ENCODE measurements around the gene ATP5MK. TPM values are rescaled to one million over a fixed set of nuclear protein-coding genes. Genes with fewer than 3 reads are reported as not detected.

The ATP5MK gene
- total RNA-seq, 4 donors from 2014 or later, result 127 to 604 (median 265) TPM

DNA sequence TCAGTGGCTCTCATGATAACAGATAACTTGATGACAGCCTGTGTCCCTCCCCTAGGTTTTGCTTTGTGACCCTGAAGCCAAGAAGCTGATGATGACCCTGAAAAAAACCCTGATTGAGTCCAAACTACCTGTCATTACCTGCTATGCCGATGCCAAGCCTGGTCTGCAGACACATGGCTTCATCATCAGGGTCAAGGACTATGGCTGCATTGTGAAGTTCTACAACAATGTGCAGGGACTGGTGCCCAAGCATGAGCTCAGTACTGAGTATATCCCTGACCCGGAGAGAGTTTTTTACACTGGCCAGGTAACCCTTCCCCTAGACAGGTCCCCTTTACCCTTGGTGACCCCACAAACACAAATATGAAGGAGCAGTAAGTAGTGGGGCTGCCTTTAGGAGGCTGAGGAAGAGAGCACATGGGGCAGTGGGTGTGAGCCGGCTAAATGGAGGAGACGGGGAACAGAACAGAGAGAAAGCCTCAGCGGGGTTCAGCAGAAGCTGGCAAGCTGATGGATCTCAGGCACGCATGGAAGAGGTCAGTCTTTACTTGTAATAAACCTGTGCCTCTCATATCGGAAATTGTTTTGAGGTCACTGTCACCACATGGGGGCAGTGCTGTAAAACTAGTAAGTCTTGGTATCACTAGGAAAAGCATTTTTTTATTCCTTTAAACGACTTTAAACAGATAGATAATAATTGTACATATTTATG lies 20.3 kb upstream of the ATP5MK start:
- Histone ChIP-seq H3K27me3 (no peaks in the 10 kb centered on the region), H3K9me3 (no peaks in the 10 kb centered on the region), H3K4me3 (replicated peaks in 1 of 3) (no peak overlapping the region), H3K4me1 (no peaks in the 10 kb centered on the region), H3K36me3 (peaks cover 86 to 92% of the 10 kb centered on the region in 2 donors), H3K27ac (no peak overlapping the region)
- peak; percentile 64 to 66 for DNase-seq
- intact Hi-C loops (cut with DNase I), result loop anchor here (2.0 to 10.0 kb wide), 2 partner anchors 68 to 268 kb away; no protein-coding TSS in a partner anchor
- no peak for TF ChIP-seq POLR2A (IDR thresholded peaks at IDR 0.05)
- TF ChIP-seq, protein P1, sequence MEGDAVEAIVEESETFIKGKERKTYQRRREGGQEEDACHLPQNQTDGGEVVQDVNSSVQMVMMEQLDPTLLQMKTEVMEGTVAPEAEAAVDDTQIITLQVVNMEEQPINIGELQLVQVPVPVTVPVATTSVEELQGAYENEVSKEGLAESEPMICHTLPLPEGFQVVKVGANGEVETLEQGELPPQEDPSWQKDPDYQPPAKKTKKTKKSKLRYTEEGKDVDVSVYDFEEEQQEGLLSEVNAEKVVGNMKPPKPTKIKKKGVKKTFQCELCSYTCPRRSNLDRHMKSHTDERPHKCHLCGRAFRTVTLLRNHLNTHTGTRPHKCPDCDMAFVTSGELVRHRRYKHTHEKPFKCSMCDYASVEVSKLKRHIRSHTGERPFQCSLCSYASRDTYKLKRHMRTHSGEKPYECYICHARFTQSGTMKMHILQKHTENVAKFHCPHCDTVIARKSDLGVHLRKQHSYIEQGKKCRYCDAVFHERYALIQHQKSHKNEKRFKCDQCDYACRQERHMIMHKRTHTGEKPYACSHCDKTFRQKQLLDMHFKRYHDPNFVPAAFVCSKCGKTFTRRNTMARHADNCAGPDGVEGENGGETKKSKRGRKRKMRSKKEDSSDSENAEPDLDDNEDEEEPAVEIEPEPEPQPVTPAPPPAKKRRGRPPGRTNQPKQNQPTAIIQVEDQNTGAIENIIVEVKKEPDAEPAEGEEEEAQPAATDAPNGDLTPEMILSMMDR (IDR thresholded peaks at IDR 0.05), result peak in 4 of 6 experiments; percentile 45 to 62 (median 57)
- WGBS, 2 donors, result 54 to 62% methylated on average over 8 of the region's 8 CpGs

DNA sequence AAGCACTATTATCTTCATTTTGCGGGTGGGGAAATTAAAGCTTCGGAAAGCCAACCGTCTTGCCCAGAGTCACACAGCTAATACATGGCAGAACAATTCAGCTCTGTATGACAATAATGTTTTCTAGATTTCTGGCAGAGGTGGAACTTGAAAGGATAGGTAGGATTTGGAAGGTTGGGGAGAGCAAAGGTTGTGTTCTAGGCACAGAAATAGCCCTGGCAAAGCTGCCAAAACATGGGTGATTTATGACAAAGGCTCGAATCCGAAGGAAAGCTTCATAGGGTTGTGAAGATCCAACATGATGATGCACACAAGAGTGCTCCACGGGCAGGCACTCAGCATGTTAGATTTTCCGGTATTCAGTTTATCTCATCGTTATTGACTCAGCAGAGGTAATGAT lies 19.3 kb upstream of the ATP5MK start:
- Histone ChIP-seq H3K27me3 (no peaks in the 10 kb centered on the region), H3K4me1 (no peaks in the 10 kb centered on the region), H3K27ac (no peak overlapping the region), H3K36me3 (peaks cover 85 to 92% of the 10 kb centered on the region in 2 donors), H3K4me3 (replicated peaks in 1 of 3) (no peak overlapping the region), H3K9me3 (no peaks in the 10 kb centered on the region)
- WGBS, 2 donors, result 85 to 90% methylated on average over 8 of the region's 8 CpGs
- intact Hi-C loops (cut with DNase I), result loop anchor here (10.0 kb wide), 1 partner anchor 269 kb away; no protein-coding TSS in a partner anchor
- no peak for TF ChIP-seq POLR2A (IDR thresholded peaks at IDR 0.05)
- TF ChIP-seq, protein P1 (IDR thresholded peaks at IDR 0.05), result no peak
- DNase-seq, result no peak

DNA sequence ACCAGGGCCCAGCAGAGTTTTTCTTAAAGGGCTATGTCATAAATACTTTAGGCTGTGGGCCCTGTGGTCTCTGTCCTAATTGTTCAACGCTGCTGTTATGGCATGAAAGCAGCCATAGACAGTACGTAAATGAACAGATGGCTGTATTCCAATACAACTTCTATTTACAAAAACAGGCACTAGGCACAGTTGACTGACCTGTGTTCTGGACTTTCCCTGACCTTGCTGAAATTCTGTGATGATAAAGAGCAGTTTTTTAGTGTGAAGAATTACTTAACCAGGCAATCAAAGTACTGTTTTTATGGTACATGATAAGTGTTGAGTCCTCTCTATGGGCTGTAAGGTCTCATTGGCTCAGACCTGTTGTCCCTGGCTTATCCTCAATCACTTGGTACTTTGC lies 17.3 kb upstream of the ATP5MK start:
- H3K4me3 ChIP-seq (replicated peaks in 1 of 3), result no peak overlapping the region
- no peaks in the 10 kb centered on the region for H3K4me1 ChIP-seq
- no peaks in the 10 kb centered on the region for H3K27me3 ChIP-seq
- intact Hi-C loops (cut with DNase I), result loop anchor here (10.0 kb wide), 1 partner anchor 271 kb away; no protein-coding TSS in a partner anchor
- 100% methylated on average over 2 of the region's 2 CpGs for whole genome bisulfite sequencing, 2 donors
- H3K27ac ChIP-seq, result no peak overlapping the region
- peaks cover 65 to 84% of the 10 kb centered on the region in 2 donors for H3K36me3 ChIP-seq
- no peaks in the 10 kb centered on the region for H3K9me3 ChIP-seq
- no peak for TF ChIP-seq POLR2A (IDR thresholded peaks at IDR 0.05)
- TF ChIP-seq, protein P1 (IDR thresholded peaks at IDR 0.05), result no peak
- DNase-seq, result no peak

DNA sequence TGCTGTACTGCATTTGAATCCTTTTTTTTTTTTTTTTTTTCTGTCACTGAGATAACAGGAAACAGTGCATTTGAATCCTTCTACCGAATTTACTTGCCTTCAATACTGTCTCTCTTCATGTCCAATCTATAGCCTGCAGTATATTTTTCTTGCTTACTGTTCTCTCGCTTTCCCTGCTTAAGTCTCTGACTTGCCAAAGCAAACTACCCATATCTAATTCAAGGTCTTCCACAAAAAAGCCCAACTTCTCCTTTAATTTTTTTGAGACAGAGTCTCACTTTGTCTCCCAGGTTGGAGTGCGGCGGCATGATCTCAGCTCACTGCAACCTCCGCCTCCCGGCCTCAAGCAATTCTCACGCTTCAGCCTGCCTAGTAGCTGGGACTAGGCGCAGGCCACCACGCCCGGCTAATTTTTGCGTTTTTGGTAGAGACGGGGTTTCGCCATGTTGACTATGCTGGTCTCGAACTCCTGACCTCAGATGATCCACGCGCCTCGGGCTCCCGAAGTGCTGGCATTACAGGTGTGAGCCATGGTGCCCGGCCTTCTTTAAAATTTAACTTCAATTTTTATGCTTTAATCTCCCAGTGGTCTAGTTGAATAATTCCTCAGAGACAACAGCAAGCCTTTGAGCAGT lies 1.0 kb upstream of the ATP5MK start:
- peaks cover 0 to 24% of the 10 kb centered on the region in 2 donors for H3K36me3 ChIP-seq
- H3K9me3 ChIP-seq, result no peaks in the 10 kb centered on the region
- intact Hi-C loops (cut with DNase I), result no loop called here
- H3K27me3 ChIP-seq, result no peaks in the 10 kb centered on the region
- peak overlapping the region in 2 of 3 donors; percentile 31 to 87 for H3K4me3 ChIP-seq (replicated peaks in 1 of 3)
- peaks cover 20 to 21% of the 10 kb centered on the region in 2 donors for H3K4me1 ChIP-seq
- no peak overlapping the region for H3K27ac ChIP-seq
- TF ChIP-seq, protein P1 (IDR thresholded peaks at IDR 0.05), result no peak
- TF ChIP-seq POLR2A (IDR thresholded peaks at IDR 0.05), result no peak
- whole genome bisulfite sequencing, 2 donors, result 65 to 68% methylated on average over 19 of the region's 19 CpGs
- DNase-seq, result no peak

DNA sequence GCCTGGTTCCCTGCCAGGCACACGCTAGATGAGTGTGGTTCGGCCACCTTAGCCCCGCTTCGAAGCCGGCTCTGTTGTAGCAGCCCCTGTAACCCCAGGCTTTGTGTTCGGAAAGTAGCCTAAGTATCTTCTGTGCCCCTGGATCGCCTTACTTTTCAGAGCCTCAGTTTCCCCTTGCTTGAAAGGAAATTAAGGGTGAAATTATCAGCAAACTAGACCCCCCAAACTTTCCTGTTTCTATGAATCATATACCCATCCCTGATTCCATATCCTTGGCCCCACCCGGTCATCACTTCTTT lies 463 bp upstream of the ATP5MK start:
- TF ChIP-seq, protein P1 (IDR thresholded peaks at IDR 0.05), result no peak
- no peak for TF ChIP-seq POLR2A (IDR thresholded peaks at IDR 0.05)
- Histone ChIP-seq H3K9me3 (no peaks in the 10 kb centered on the region), H3K27me3 (no peaks in the 10 kb centered on the region), H3K36me3 (peaks cover 2 to 25% of the 10 kb centered on the region in 2 donors), H3K4me1 (peaks cover 20 to 21% of the 10 kb centered on the region in 2 donors), H3K4me3 (replicated peaks in 1 of 3) (peak overlapping the region; percentile 31 to 87 (median 51)), H3K27ac (peak overlapping the region in 1 of 3 donors; percentile 64)
- DNase-seq, result no peak
- WGBS, 2 donors, result 0% methylated on average over 8 of the region's 8 CpGs
- intact Hi-C loops (cut with DNase I), result no loop called here

Measured in thyroid gland (tissue), 4 donors.